Gastroesophageal sphincter (tissue), 4 donors: ENCODE data around the gene PRR19. TPM values are rescaled to one million over a fixed set of nuclear protein-coding genes. Genes with fewer than 3 reads are reported as not detected.
A peak's percentile ranks its signal among the peaks of the same experiment; 100 is the strongest.

Experiments
- ATAC-seq: fragments of 150-250 bp; one replicate; pipeline ENCODE4 v1.9.1; 2016; ENCODE audit warnings: mild to moderate bottlenecking, moderate library complexity
- H3K27ac ChIP-seq, 4 donors: fragments of 200-600 bp; sonication (generic) in 3 of 4; 1 replicate in 3 of 4; 2 replicates in 1 of 4; pipeline ENCODE4 v1.5.1; 2016 to 2019
- H3K27me3 ChIP-seq: fragments of 200-600 bp; sonication (generic); one replicate; pipeline ENCODE4 v1.5.1; 2019
- H3K36me3 ChIP-seq, 2 donors: fragments of 200-600 bp; sonication (generic); one replicate each; pipeline ENCODE4 v1.5.1; 2019; ENCODE audit warnings: control low read depth in 1 of 2
- H3K4me1 ChIP-seq, 3 donors: fragments of 200-600 bp; sonication (generic); 1 replicate in 2 of 3; 2 replicates in 1 of 3; pipeline ENCODE4 v1.5.1; 2016 to 2019; ENCODE audit warnings: control low read depth in 2 of 3
- H3K4me3 ChIP-seq, 2 donors: fragments of 200-600 bp; sonication (generic); one replicate each; pipeline ENCODE4 v1.5.1; 2019; ENCODE audit warnings: mild to moderate bottlenecking in 1 of 2, moderate library complexity in 1 of 2
- H3K9me3 ChIP-seq, 3 donors: fragments of 200-600 bp; sonication (generic); one replicate each; pipeline ENCODE4 v1.5.1; 2017 to 2019; ENCODE audit warnings: control low read depth in 2 of 3
- CTCF ChIP-seq, 4 experiments: fragments of 200-600 bp in 2 of 4; fragments of 450-650 bp in 2 of 4; sonication (generic) in 1 of 4; IDR thresholded peaks; one replicate each; pipeline ENCODE4 v1.5.1; 2017 to 2019; ENCODE audit warnings: antibody characterized with exemption in 4 of 4, mild to moderate bottlenecking in 2 of 4, moderate library complexity in 2 of 4
- EP300 ChIP-seq: sonication (generic); formaldehyde crosslinking; IDR thresholded peaks from one replicate; pipeline ENCODE4 v1.6.1; 2017; ENCODE audit warnings: antibody characterized with exemption, mild to moderate bottlenecking
- POLR2A ChIP-seq, 2 donors: fragments of 450-650 bp; IDR thresholded peaks; one replicate each; pipeline ENCODE4 v1.6.1; 2017; ENCODE audit warnings: antibody characterized with exemption in 2 of 2, mild to moderate bottlenecking in 2 of 2, moderate library complexity in 1 of 2
- POLR2AphosphoS5 ChIP-seq: sonication (generic); formaldehyde crosslinking; IDR thresholded peaks from one replicate; pipeline ENCODE4 v1.6.1; 2017; ENCODE audit warnings: antibody characterized with exemption
- WGBS, 2 donors: methylation state at CpG; one replicate each; pipeline ENCODE4 v1.1.5; 2018; ENCODE audit warnings: low coverage in 1 of 2; 5-methylcytosine and 5-hydroxymethylcytosine counted together
- total RNA-seq, 4 donors: library from RNA; depleted of rRNA; stranded (reverse); fragments of >200 nt; gene quantifications; one replicate each; pipeline ENCODE4 v1.1.0, GENCODE V29; 2016

Gene PRR19
- total RNA-seq, 4 donors from 2014 or later = 0.93 TPM; not detected in 3

GRCh38 chr19:42303101-42303464 lies 1.2 kb downstream of the PRR19 start:
- H3K27ac ChIP-seq = peak overlapping the region in 1 of 4 donors; percentile 73
- H3K4me1 ChIP-seq = peaks cover 0 to 22% (median 11%) of the 10 kb centered on the region in 3 donors
- no peak for TF ChIP-seq POLR2AphosphoS5
- TF ChIP-seq EP300 = no peak
- WGBS, 2 donors = 0 to 56% methylated on average over 2 to 10 of the region's 11 CpGs
- peak overlapping the region in 1 of 2 donors; percentile 58 for H3K4me3 ChIP-seq
- no peak for ATAC-seq
- H3K9me3 ChIP-seq = no peaks in the 10 kb centered on the region
- H3K36me3 ChIP-seq = no peaks in the 10 kb centered on the region
- no peaks in the 10 kb centered on the region for H3K27me3 ChIP-seq

DNA sequence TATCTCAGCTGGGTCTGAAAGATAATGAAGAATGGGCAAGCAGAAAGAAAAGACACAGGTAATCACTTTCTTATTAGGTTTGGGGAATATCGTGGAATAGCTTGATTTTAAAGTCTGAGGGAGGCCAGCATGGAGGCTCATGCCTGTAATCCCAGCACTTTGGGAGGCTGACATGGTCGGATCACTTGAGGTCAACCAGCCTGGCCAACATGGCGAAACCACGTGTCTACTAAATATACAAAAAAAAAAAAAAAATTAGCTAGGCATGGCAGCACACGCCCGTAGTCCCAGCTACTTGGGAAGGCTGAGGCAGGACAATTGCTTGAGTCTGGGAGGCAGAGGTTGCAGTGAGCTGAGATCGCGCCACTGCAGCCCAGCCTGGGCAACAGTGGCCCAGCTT lies 1.9 kb downstream of the PRR19 start:
- WGBS, 2 donors = 90 to 92% methylated on average over 2 to 8 of the region's 8 CpGs
- Histone ChIP-seq H3K4me1 (peaks cover 0 to 22% (median 11%) of the 10 kb centered on the region in 3 donors), H3K4me3 (no peak overlapping the region), H3K36me3 (no peaks in the 10 kb centered on the region), H3K27ac (no peak overlapping the region), H3K9me3 (no peaks in the 10 kb centered on the region), H3K27me3 (no peaks in the 10 kb centered on the region)
- ATAC-seq = no peak
- TF ChIP-seq POLR2AphosphoS5 (no peak), CTCF (IDR thresholded peaks at IDR 0.05) (no peak), POLR2A (IDR thresholded peaks at IDR 0.05) (no peak), EP300 (no peak)

- WGBS, 2 donors = 79 to 81% methylated on average over 9 to 20 of the region's 22 CpGs
These were observed 4.7 kb downstream of the PRR19 start for GRCh38 chr19:42306646-42307045.

DNA sequence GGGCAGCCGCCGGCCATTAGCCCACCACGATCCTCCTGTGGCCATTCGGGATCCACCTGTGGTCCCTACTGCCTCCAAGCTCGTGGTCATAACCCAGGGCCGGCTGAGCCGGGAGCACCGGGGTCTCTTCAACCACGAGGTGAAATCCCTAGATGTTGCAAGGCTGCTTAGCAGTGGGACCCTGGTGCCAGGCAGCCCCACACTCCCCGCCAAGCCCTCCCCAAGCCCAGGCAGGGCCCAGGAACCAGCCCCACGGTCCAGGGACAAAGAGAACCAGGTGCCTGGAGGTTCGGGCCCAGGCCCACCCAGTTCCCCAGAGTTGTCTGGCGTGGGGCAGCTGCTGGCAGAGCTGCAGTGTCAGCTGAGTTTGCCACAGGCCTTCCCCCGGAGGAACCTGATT lies 7.8 kb downstream of the PRR19 start:
- no peak for ATAC-seq
- H3K27me3 ChIP-seq = peaks cover 38% of the 10 kb centered on the region
- no peaks in the 10 kb centered on the region for H3K9me3 ChIP-seq
- TF ChIP-seq EP300 (no peak), POLR2AphosphoS5 (no peak), POLR2A (IDR thresholded peaks at IDR 0.05) (no peak), CTCF (IDR thresholded peaks at IDR 0.05) (no peak)
- H3K4me1 ChIP-seq = peaks cover 0 to 19% (median 10%) of the 10 kb centered on the region in 3 donors
- no peak overlapping the region for H3K27ac ChIP-seq
- H3K36me3 ChIP-seq = no peaks in the 10 kb centered on the region
- no CpG with 5 or more reads among the region's 14 CpGs for WGBS, 2 donors
- no peak overlapping the region for H3K4me3 ChIP-seq

More at GRCh38 chr19:42306646-42307045, 4.7 kb downstream of the PRR19 start:
- H3K9me3 ChIP-seq = no peaks in the 10 kb centered on the region
- H3K27me3 ChIP-seq = peaks cover 10% of the 10 kb centered on the region
- H3K27ac ChIP-seq = no peak overlapping the region
- H3K36me3 ChIP-seq = no peaks in the 10 kb centered on the region
- no peak for TF ChIP-seq POLR2A (IDR thresholded peaks at IDR 0.05)
- TF ChIP-seq POLR2AphosphoS5 = no peak
- TF ChIP-seq CTCF (IDR thresholded peaks at IDR 0.05) = no peak
- TF ChIP-seq EP300 = no peak
- no peak for ATAC-seq
- no peak overlapping the region for H3K4me3 ChIP-seq
- H3K4me1 ChIP-seq = peaks cover 0 to 19% (median 11%) of the 10 kb centered on the region in 3 donors

DNA sequence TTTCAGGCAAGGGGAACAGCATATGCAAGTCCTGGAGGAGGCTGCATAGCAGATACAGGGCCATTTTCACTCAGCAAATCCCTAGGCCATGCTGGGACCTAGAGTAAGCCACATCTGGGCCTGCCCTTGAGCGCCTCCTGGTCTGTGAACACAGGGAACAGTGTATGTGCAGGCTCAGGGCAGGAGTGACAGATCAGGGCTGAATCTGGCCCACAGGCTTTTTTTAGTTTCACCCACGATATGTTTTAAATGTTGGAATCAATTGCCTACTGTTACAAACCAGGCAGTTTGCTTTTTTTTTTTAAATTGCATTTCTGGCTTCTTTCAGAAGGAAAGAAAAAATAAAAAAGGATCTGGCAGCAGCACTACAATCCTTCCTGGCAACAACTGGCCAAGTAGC lies 9.7 kb downstream of the PRR19 start:
- Histone ChIP-seq H3K27me3 (peaks cover 51% of the 10 kb centered on the region), H3K4me3 (no peak overlapping the region), H3K27ac (no peak overlapping the region), H3K36me3 (no peaks in the 10 kb centered on the region), H3K9me3 (no peaks in the 10 kb centered on the region), H3K4me1 (peaks cover 0 to 19% (median 10%) of the 10 kb centered on the region in 3 donors)
- WGBS, 2 donors = 40% methylated on average over 2 of the region's 2 CpGs; no CpG with 5 or more reads in 1 of the 2 donors
- no peak for ATAC-seq
- TF ChIP-seq CTCF (IDR thresholded peaks at IDR 0.05) (no peak), EP300 (no peak), POLR2AphosphoS5 (no peak), POLR2A (IDR thresholded peaks at IDR 0.05) (no peak)
